Endothelial cell of umbilical vein (primary cell): ENCODE measurements around the gene APRT. TPM values are rescaled to one million over a fixed set of nuclear protein-coding genes. Genes with fewer than 3 reads are reported as not detected.
A peak's percentile ranks its signal among the peaks of the same experiment; 100 is the strongest.

Experiments
- BruUV-seq: library from RNA; stranded (reverse); fragments of 400-500 nt; replicated peaks from 2 replicates; lab custom pipeline; 2021; lab: Mats Ljungman, UMichigan
- CTCF ChIA-PET: fragments of 300-600, 350-600 bp; sonication (Branson Sonifier 250); formaldehyde crosslinking; loops from one replicate; lab custom pipeline; 2021; ENCODE audit warnings: antibody characterized with exemption, inconsistent platforms; lab: Charles Lee
- POLR2A ChIA-PET: fragments of 300-600, 350-600 bp; sonication (Branson Sonifier 250); formaldehyde crosslinking; loops from one replicate; lab custom pipeline; 2021; ENCODE audit warnings: antibody characterized with exemption, inconsistent platforms; lab: Charles Lee
- DNase-seq: peaks from one replicate; pipeline ENCODE4 v3.0.0-alpha.2; 2011; ENCODE audit warnings: low read depth, low spot score
- FAIRE-seq: peaks from 2 replicates; lab custom pipeline; 2011; peaks lifted over from hg19 to GRCh38; lab: Jason Lieb, UNC
- H2AFZ ChIP-seq: 2 replicates; pipeline ENCODE4 v1.6.0; 2012; ENCODE audit warnings: low read depth, low read length, control low read depth, inconsistent platforms
- H3K27ac ChIP-seq: 2 replicates; pipeline ENCODE4 v1.5.1; 2011; ENCODE audit warnings: low read depth, mild to moderate bottlenecking, control low read depth, low read length, moderate library complexity; ENCODE audit not compliant: insufficient read depth
- H3K27me3 ChIP-seq, 2 experiments: 2 replicates each; pipeline versions ENCODE4 v1.6.0 to v1.6.1; 2011; ENCODE audit warnings: low read length in 2 of 2, mixed read lengths in 1 of 2; ENCODE audit not compliant: control insufficient read depth in 2 of 2, insufficient read depth in 2 of 2
- H3K36me3 ChIP-seq, 2 experiments: 2 replicates in 1 of 2; 3 replicates in 1 of 2; pipeline ENCODE4 v1.5.1; 2011; ENCODE audit warnings: low read length in 2 of 2, mild to moderate bottlenecking in 1 of 2, moderate library complexity in 1 of 2; ENCODE audit not compliant: control insufficient read depth in 2 of 2, insufficient read depth in 2 of 2; ENCODE audit errors: extremely low read depth in 1 of 2
- H3K4me1 ChIP-seq: 3 replicates; pipeline ENCODE4 v1.5.1; 2011; ENCODE audit warnings: mild to moderate bottlenecking, low read length; ENCODE audit not compliant: control insufficient read depth, insufficient read depth; ENCODE audit errors: extremely low read depth
- H3K4me2 ChIP-seq: 2 replicates; pipeline ENCODE4 v1.6.1; 2011; ENCODE audit warnings: low read length, control low read depth, mixed read lengths; ENCODE audit not compliant: insufficient read depth
- H3K4me3 ChIP-seq, 3 experiments: fragments of 200-600 bp in 1 of 3; sonication (generic), shearing (Covaris generic) in 1 of 3; replicated peaks in 1 of 3; 2 replicates each; pipeline ENCODE4 v1.5.1; 2011 to 2016; ENCODE audit warnings: control low read depth in 3 of 3, low read length in 3 of 3, mild to moderate bottlenecking in 2 of 3, inconsistent platforms in 1 of 3, low read depth in 1 of 3, moderate library complexity in 1 of 3; ENCODE audit not compliant: insufficient read depth in 1 of 3
- H3K79me2 ChIP-seq: 2 replicates; pipeline ENCODE4 v1.6.0; 2012; ENCODE audit warnings: low read length, inconsistent platforms; ENCODE audit not compliant: control insufficient read depth, insufficient read depth
- H3K9ac ChIP-seq: replicated peaks from 2 replicates; pipeline ENCODE3; 2011; ENCODE audit warnings: low read length, control low read depth; ENCODE audit not compliant: insufficient read depth; ENCODE audit errors: extremely low read depth
- H3K9me1 ChIP-seq: replicated peaks from 3 replicates; pipeline ENCODE4 v1.6.0; 2011; ENCODE audit warnings: mild to moderate bottlenecking, low read length; ENCODE audit not compliant: control insufficient read depth, insufficient read depth; ENCODE audit errors: extremely low read depth
- H3K9me3 ChIP-seq: replicated peaks from 2 replicates; pipeline ENCODE4 v1.5.1; 2012; ENCODE audit warnings: low read length, inconsistent platforms; ENCODE audit not compliant: control insufficient read depth, insufficient read depth
- H4K20me1 ChIP-seq: replicated peaks from 2 replicates; pipeline ENCODE3; 2011; ENCODE audit warnings: mild to moderate bottlenecking, low read length; ENCODE audit not compliant: control insufficient read depth, insufficient read depth; ENCODE audit errors: extremely low read depth
- CTCF ChIP-seq, 2 donors: IDR thresholded peaks; 1 replicate in 1 of 2; 2 replicates in 1 of 2; pipeline ENCODE4 v1.5.1; 2011; ENCODE audit warnings: low read length in 2 of 2, mild to moderate bottlenecking in 2 of 2, moderate library complexity in 2 of 2, control low read depth in 1 of 2, inconsistent platforms in 1 of 2, low read depth in 1 of 2; ENCODE audit not compliant: insufficient read depth in 1 of 2; ENCODE audit errors: extremely low read depth in 1 of 2
- FOS ChIP-seq: IDR thresholded peaks from 2 replicates; pipeline ENCODE4 v1.6.1; 2011; ENCODE audit warnings: mild to moderate bottlenecking, low read length, moderate library complexity, borderline replicate concordance; ENCODE audit not compliant: insufficient read depth
- GATA2 ChIP-seq: IDR thresholded peaks from 2 replicates; pipeline ENCODE4 v1.7.0; 2011; ENCODE audit warnings: low read depth, mild to moderate bottlenecking, moderate library complexity, mixed read lengths, low read length; ENCODE audit not compliant: insufficient read length, insufficient read depth
- MAX ChIP-seq: IDR thresholded peaks from 2 replicates; pipeline ENCODE4 v1.6.1; 2011; ENCODE audit not compliant: insufficient read depth, insufficient read length
- MYC ChIP-seq: IDR thresholded peaks from one replicate; pipeline ENCODE4 v1.6.1; 2011; ENCODE audit warnings: mild to moderate bottlenecking, low read depth, low read length
- POLR2A ChIP-seq: IDR thresholded peaks from 2 replicates; pipeline ENCODE4 v1.6.1; 2012; ENCODE audit warnings: low read depth, mild to moderate bottlenecking, control low read depth, low read length
- POLR2AphosphoS5 ChIP-seq: IDR thresholded peaks from 2 replicates; pipeline ENCODE4 v1.6.1; 2012; ENCODE audit warnings: low read depth, mild to moderate bottlenecking, control low read depth, low read length, moderate library complexity; ENCODE audit not compliant: insufficient read depth
- dilution Hi-C: fragments of 300-500 bp; cut with MboI; formaldehyde crosslinking; loops from one replicate; pipeline ENCODE4 v1.15.0; 2019; ENCODE audit warnings: low sequenced_read_pairs; ENCODE audit not compliant: extremely low pct_ligation_motif_present
- intact Hi-C: fragments of 100-400 bp; cut with micrococcal nuclease; formaldehyde crosslinking; loops from one replicate; pipeline ENCODE4 v1.10.0; 2022
- polyA plus RNA-seq, 4 experiments: library from polyadenylated mRNA; depleted of rRNA in 3 of 4; stranded (reverse) in 3 of 4; unstranded in 1 of 4; fragments of >200 nt; gene quantifications; 2 replicates each; pipeline versions ENCODE4 v1.2.1 to v1.2.3, GENCODE V29; 2011 to 2012; ENCODE audit warnings: missing spikeins in 1 of 4
- total RNA-seq: library from RNA; stranded (reverse); gene quantifications from 2 replicates; pipeline ENCODE4 v1.2.3, GENCODE V29; 2021

The APRT gene
- total and polyA plus RNA-seq, 2 donors (not counting 3 experiments of a cell fraction or from before 2014, with no cell fraction given), result 143 to 152 TPM

GRCh38 chr16:88815901-88816589 is 4.3 kb upstream of the APRT start:
- no TSS peak for BruUV-seq
- no peaks in the 10 kb centered on the region for H3K9me3 ChIP-seq
- no peak overlapping the region for H3K4me2 ChIP-seq
- H4K20me1 ChIP-seq, result no peaks in the 10 kb centered on the region
- peak; percentile 75 to 82 for TF ChIP-seq CTCF (IDR thresholded peaks at IDR 0.05; ENCODE audit: extremely low read depth in 1 of 2, insufficient read depth in 1 of 2, low read depth in 1 of 2, low read length in 2 of 2)
- no peak for TF ChIP-seq POLR2AphosphoS5
- no peak overlapping the region for H3K27ac ChIP-seq
- intact Hi-C loops, result loop anchor here (1.0 kb wide), 2 partner anchors 41 to 351 kb away; partner anchors contain the start of gene TRAPPC2L
- no peaks in the 10 kb centered on the region for H3K9me1 ChIP-seq
- H3K4me1 ChIP-seq, result peaks cover 7% of the 10 kb centered on the region
- FAIRE-seq (no peak), DNase-seq (peak; percentile 23)
- no peak overlapping the region for H3K4me3 ChIP-seq
- H3K79me2 ChIP-seq, result peaks cover 4% of the 10 kb centered on the region
- H3K27me3 ChIP-seq, result no peaks in the 10 kb centered on the region
- no peak overlapping the region for H3K9ac ChIP-seq
- dilution Hi-C loops, result no loop called here
- ChIA-PET POLR2A (no interaction called here), CTCF (interaction anchor here (0.6 to 4.9 kb wide), 5 partner anchors 12 to 400 kb away, joined by 3 to 50 read pairs (median 3); partner anchors contain the start of genes GALNS and TRAPPC2L)
- H3K36me3 ChIP-seq, result no peaks in the 10 kb centered on the region
- no peak overlapping the region for H2AFZ ChIP-seq

- H3K9ac ChIP-seq, result no peak overlapping the region
- H2AFZ ChIP-seq, result no peak overlapping the region
- intact Hi-C loops, result no loop called here
- TF ChIP-seq MYC (no peak), POLR2AphosphoS5 (no peak), FOS (no peak), MAX (no peak), CTCF (IDR thresholded peaks at IDR 0.05; ENCODE audit: extremely low read depth in 1 of 2, insufficient read depth in 1 of 2, low read depth in 1 of 2, low read length in 2 of 2) (no peak), POLR2A (no peak), GATA2 (no peak)
- no peak overlapping the region for H3K4me3 ChIP-seq
- no peaks in the 10 kb centered on the region for H4K20me1 ChIP-seq
- FAIRE-seq (no peak), DNase-seq (no peak)
- CTCF ChIA-PET, result interaction anchor here (0.6 to 4.9 kb wide), 5 partner anchors 12 to 401 kb away, joined by 3 to 50 read pairs (median 3); partner anchors contain the start of genes GALNS and TRAPPC2L
- no peak overlapping the region for H3K27ac ChIP-seq
- no peaks in the 10 kb centered on the region for H3K36me3 ChIP-seq
- BruUV-seq, result no TSS peak
- no peaks in the 10 kb centered on the region for H3K9me3 ChIP-seq
- no peaks in the 10 kb centered on the region for H3K27me3 ChIP-seq
- dilution Hi-C loops, result no loop called here
- peaks cover 15% of the 10 kb centered on the region for H3K4me1 ChIP-seq
- H3K9me1 ChIP-seq, result no peaks in the 10 kb centered on the region
- peaks cover 12% of the 10 kb centered on the region for H3K79me2 ChIP-seq
- no peak overlapping the region for H3K4me2 ChIP-seq
- POLR2A ChIA-PET, result no interaction called here
Measured at GRCh38 chr16:88815227-88815626, 3.5 kb upstream of the APRT start.
